HG03457 (cell line): ENCODE data around the gene SKAP2.

Experiments
- ATAC-seq: cut with Tn5 transposase; IDR thresholded peaks from one replicate; pipeline ENCODE4 v1.9.1; 2021; ENCODE audit warnings: moderate number of reproducible peaks; ENCODE audit not compliant: unreplicated experiment

SKAP2 gene

GRCh38 chr7:26642416-26642815 is 222.0 kb downstream of the SKAP2 start:
- ATAC-seq, result no peak

- no peak for ATAC-seq
Observed at GRCh38 chr7:26639695-26640094, 224.7 kb downstream of the SKAP2 start.

DNA sequence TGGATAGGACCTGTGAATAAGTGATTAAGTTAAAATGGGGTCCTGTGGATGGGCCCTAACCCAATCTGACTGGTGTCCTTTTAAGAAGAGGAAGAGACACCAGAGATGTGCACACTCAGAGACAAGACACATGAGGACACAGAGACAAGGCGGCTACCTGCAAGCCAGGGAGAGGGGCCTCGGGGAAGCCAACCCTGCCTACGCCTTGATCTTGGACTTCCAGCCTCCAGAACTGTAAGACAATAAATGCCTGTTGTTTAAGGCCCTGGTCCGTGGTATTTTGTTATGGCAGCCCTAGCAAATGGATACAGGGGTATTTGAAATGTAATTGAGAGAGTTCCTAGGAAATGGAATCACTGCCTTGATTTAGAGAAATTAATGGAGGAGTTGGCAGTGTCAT is 225.3 kb downstream of the SKAP2 start:
- ATAC-seq, result no peak

- no peak for ATAC-seq
Observed at GRCh38 chr7:26638140-26638539, 226.2 kb downstream of the SKAP2 start.

DNA sequence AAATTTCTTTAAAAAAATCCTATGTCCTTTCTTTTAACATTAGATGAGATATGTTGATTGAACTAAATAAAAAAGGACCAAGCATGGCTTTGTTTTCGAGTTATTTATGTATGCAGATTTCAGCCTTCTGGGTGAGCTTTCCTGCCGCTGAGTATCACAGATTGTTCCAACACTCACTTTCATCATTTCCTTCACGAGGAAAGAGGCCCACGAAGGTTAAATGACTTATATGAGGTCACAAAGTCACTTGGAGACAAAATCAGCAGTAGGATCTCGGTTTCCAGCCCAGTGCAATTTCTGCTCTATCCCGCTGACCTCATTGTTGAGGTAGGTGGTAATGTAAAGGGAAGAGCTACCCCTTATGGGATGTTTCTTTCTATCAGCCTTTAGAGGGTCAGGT is 226.8 kb downstream of the SKAP2 start:
- no peak for ATAC-seq

- no peak for ATAC-seq
Observed at GRCh38 chr7:26636808-26637207, 227.6 kb downstream of the SKAP2 start.

DNA sequence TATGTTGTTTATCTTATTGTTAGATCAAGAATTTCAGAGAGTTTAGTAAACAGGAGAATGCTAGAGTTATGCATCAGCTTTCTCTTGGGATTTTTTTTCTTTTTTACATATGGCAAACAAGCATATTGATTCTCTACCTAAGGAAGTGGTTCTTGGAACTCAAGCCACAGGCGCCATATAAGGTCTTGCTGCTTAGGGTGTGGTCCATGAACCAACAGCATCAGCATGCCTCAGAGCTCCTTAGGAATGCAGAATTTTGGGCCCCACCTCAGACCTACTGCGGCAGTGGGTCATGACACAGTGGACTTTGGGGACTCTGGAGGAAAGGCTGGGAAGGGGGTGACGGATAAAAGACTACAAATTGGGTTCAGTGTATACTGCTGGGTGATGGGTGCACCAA is 230.8 kb downstream of the SKAP2 start:
- no peak for ATAC-seq

DNA sequence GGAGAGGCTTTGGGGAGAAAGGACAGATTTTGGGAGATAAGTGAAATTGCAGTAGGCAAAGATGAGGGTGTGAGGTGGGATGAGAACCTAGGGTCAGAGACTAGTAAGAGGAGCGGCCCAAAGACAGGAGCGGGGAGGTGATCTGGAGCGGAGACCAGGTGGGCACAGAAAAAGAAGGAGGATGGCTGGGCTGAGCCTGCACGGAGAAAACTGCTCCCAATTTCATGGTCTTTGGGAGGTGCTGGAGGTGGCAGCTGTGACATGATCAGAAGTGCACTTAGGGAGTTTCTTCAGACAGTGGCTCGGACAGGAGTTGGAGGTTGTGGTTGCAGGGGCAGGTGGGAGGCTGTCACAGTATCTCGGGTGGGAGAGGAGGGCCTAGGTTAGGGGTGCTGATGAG is 232.8 kb downstream of the SKAP2 start:
- no peak for ATAC-seq

DNA sequence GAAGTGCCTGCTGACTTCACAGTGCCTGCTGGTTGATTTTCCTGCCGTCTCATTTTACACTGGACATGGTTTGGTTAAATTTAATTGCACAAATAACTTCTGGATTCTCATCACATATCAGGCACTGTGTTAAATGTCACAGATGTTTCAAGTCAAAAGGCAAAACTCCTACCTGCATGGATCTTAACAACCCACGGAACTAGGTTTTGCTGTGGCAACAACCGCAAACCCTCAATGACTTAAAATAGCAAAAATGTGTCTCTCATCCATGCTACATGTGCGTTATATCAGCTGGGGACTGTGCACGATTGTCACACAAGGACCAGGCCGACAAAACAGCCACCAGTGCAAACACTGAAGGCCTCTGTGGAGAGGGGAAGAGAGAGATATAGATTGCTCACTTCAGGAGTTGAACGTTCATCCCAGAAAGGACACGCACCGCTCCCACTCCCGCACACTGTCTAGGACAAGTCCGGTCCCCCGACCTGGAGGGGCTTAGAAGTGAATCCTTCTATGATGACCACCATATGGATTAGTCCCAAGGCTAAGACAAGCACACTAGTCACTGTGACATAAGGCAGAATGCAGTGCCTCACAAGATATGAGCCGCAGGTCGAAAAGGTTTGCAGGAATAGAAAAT is 233.3 kb downstream of the SKAP2 start:
- no peak for ATAC-seq

DNA sequence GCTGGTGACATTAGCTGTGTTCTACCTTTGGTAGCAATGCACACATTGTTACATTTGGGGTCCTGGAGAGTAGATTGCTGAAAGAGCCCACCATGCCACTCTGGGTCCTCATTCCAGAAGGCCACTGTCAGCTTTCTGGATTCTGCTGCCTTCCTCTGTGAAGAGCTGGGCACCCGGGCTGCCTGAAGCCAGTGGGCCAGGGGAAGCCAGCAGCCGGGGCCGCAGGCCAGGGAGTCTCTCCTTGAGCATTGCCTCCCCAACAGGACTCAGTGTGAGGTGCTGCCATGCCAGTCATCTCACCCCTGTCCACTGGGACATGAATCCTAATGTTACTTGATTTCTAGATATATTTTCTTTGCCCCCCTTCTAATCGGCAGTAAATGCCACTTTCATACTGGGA is 234.0 kb downstream of the SKAP2 start:
- ATAC-seq, result no peak

GRCh38 chr7:26629696-26630095 is 234.7 kb downstream of the SKAP2 start:
- ATAC-seq, result no peak

DNA sequence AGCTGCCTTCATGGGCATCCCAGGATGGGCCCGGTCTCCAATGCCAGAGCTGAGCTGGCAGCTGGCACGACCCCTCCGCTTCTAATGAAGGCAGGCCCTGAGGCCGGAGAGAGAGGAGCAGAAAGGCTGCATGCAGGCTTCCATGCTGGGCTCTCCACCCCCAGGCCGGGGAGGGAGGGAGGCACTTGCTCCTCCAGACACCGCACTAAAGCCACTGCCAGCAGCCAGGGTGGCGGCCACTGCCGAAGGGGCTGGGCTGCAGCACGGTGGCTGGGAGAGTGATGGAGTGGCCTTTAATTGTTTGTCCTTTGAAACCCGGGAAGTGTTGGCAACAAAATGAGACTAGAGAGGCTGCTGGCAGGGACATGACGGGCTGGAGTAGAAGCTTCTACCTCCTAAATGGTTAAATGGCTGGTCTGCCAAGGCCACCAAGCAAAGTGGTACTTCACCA is 236.5 kb downstream of the SKAP2 start:
- ATAC-seq, result no peak

DNA sequence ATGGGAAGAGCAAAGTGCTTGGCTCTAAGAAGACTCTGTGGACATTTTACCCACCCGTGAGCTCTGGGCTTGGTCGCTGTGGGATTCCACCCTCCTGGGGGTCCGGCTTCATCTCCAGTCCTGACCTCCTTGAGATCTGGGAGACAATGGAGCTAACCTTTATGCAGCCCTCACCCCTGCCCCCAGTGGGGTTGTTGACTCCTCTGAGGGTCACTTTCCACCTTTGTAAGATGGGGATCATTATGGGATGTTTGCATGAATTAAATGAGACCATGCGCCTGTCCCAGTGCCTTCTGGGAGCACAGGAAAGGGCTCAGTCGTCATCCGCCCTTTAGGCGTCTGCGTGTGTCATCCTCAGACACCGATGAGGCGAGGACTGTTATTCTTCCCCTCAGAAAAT is 237.2 kb downstream of the SKAP2 start:
- no peak for ATAC-seq

- no peak for ATAC-seq
Observed at GRCh38 chr7:26626687-26627086, 237.7 kb downstream of the SKAP2 start.

- no peak for ATAC-seq
Observed at GRCh38 chr7:26626156-26626555, 238.2 kb downstream of the SKAP2 start.

DNA sequence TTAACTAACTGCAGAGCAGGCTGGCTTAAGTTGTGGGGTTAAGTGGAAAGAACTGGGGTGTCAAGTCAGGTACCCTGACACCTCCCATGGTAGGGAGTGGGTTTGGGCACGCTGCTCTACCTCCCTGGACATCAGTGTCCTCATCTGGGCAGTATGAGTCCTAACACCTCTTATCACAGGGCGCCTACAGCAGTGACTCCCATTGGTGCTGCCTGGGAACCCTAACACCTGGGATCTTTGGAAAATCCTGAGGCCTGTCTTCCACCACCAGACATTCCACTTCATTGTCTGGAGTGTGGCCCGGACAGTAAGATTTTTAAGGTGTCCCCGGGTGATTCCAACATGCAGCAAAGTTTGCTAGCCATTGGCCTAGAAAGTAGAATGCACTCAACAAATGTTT is 239.1 kb downstream of the SKAP2 start:
- no peak for ATAC-seq

GRCh38 chr7:26624839-26625238 is 239.6 kb downstream of the SKAP2 start:
- ATAC-seq, result no peak

DNA sequence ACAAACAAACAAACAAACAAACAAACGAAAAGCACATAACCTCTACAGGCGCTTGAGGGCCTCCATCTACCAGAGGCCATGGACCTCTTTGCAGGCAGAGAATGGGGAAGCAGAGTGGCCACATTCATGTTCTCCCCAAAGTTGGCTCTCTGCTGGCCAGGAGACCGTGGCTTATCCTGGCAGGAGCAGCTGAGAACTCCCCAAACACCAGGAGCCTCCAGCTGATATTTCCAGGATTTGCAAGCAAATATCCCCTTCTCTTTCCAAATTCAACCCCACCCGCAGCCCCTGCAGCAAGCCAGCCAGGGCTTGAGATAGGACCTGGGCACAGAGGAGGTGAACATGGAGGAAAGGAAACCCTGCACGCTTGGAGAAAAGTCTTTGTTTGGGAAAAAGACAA is 240.0 kb downstream of the SKAP2 start:
- ATAC-seq, result no peak

DNA sequence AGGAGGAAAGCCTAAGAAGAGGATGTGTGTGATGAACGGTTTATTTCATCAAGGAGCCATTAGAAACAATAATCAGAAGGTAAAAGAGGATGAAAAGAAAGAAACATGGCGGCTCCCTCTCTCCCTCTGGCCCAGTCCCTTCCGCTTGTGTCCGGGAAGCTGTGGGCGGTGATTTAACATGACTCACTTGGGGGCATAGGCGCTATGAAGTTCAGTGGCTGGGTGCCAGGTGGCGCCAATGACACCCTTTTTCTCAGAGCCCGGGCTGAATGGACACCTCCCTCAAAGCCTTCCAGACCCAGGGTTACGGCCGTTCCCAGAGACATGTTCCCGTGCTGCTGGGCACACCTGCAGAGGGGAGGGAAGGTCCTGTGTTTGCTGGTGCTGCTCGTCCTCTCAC is 244.0 kb downstream of the SKAP2 start:
- no peak for ATAC-seq

DNA sequence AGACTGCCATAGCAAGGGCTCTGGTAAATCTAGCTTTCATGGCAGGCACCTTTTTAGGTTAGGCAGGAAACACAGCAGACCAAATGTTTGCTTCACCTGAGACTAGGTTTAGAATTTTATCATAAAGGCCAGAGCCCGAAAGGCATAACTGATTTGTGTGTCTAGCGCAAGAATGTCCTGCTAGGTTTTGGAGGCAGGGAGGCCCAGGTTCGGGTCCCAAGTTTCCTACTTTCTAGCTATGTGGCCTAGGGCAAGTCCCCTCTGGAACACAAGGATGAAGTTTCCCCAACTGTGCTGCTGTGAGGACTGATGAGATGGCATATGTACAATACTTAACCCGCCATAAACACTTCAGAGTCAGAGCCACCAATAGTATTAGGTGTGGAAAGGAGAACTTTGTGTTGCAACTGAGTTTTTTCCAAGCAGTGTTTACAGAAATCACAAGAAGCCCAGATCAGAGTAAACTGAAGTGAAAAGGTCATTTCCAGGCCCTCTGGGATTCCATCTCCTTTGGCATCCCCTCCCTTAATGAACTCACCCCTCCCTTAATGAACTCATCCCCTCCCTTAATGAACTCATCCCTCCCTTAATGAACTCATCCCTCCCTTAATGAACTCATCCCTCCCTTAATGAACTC is 244.9 kb downstream of the SKAP2 start:
- ATAC-seq, result no peak

GRCh38 chr7:26618898-26619297 is 245.5 kb downstream of the SKAP2 start:
- no peak for ATAC-seq

DNA sequence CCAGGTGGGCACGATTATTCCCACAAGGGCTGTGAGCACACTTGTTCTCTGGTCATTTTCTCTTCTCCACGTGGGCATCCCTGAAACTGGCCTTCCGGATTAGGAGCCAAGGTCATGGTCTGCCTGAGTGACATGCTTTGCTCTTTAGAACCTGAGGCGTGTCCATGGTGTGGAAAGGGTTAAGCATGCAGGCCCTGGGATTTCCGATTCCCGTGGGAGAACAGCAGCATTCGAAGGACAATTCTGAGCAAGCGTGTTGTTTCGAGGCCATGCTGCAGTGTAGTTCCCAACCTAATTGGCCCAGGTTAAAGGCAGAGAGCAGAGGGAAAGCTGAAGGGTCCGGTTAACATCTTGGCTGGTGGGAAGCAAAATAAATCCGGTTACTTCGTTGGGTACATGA is 245.9 kb downstream of the SKAP2 start:
- no peak for ATAC-seq
